NCI-H128 (cell line): Measurements from ENCODE around the gene NINJ1.

Experiments used
- DNase-seq: peaks from one replicate; lab custom pipeline; 2025; ENCODE audit not compliant: unreplicated experiment; lab: John Stamatoyannopoulos, UW

Gene NINJ1

DNA sequence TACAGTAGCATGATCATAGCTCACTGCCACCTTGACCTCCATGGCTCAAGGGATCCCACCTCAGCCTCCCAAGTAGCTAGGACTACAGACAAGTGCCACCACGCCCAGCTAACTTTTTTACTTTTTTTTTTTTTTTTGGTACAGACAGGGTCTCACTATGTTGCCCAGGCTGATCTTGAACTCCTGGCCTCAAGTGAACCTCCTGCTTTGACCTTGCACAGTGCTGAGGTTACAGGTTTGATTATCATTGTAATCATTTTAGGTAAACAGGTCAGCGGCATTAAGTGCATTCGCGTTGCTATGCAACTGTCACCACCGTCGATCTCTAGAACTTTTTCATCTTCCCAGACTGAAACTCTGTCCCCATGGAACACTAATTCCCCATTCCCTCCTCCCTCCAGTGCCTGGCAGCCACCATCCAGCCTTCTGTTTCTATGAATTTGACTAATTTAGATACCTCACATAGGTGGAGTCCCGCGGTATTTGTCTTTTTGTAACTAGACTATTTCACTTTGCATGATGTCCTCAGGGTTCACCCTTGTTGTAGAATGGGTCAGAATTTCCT, 43.9 kb downstream of the NINJ1 start:
- DNase-seq, result no peak

DNA sequence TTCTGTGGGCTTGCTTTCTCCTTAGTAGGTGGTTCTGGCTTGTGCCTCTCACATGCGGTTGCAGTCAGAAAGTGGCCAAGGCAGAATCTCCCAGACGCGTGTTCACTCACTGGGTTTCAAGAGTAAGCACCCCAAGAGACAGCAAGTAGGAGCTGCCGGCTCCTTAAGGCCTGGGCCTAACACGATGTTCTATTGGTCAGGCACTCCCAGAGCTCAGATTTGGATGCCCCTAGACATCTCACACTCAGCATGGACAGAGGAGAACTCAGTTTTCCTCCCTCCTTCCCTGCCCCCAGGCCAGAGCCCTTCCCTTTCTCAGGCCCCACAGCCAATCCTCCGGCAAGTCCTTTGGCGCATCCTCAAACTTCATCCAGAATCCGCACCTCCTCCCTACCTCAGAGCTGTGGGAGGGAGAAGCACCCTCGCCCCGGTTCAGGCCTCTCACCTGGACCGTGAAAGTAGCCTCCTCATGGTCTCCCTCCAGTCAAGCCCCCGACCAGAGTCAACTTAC, 44.5 kb downstream of the NINJ1 start:
- no peak for DNase-seq

DNA sequence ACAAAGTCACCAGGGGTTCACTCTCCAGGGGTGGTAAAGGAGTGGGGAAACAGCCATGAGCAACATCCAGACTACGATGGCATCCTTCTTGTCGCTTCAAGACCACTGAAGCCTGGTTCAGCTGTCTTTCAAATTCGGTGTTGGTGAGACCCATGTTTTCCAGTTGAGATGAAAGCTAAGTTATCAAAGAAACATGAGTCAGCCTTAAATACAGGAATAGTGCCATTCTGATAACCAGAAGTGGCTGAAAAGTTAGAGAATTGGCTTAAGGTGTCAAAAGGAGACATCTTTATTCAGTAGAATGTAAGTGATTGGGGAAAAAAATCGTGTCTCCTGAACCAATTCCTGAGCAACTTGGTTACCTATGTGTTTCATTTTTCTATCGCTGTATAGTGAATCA, 45.0 kb downstream of the NINJ1 start:
- no peak for DNase-seq

DNA sequence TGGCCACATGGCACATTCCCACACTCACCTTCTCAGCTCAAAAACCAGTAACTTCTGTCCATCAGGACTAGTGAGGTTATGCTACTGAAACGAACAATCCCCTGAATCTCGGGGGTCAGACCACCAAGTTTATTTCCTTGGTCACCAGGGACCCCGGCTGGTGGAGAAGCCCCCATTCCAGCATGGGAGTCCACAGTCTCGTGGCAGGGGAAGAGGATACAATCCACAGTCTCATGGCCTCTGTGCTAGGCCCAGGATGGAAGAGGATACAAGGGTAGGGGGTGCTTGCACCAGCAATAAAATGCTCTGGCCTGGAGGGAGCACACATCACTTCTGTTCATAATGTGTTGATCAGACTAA, 45.4 kb downstream of the NINJ1 start:
- no peak for DNase-seq

DNA sequence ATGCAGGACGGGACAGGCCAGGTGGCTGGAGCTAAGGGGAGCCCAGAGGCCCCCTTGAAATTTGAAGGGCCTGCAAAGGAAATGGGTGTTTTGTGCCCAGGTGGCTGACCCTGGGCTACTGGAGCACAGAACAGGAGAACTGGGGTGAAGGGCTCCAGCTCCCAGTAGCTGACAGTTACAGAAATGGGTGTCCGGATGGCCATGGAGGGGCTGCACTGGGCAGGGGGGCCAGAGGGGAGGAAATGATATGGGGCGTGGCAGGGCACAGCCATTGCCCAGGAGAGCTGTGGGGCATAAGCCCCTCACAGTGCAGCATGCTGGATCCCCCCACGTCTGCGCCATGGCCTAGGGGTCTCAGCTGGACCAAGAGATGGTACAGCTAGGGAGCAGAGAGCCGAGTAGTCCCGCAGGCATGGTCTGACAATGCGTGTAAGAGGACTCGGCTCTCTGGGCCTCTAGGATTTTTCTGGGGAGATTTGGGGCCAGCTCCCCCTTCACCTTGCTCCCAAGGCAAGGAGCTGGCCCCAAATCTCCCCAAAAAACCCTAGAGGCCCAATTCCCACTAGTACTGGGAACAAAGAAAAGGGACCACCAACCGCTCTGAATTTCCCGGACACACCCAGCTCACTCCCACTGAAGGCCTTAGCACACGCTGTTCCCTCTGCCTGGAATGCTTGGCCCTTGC, 45.9 kb downstream of the NINJ1 start:
- no peak for DNase-seq

DNA sequence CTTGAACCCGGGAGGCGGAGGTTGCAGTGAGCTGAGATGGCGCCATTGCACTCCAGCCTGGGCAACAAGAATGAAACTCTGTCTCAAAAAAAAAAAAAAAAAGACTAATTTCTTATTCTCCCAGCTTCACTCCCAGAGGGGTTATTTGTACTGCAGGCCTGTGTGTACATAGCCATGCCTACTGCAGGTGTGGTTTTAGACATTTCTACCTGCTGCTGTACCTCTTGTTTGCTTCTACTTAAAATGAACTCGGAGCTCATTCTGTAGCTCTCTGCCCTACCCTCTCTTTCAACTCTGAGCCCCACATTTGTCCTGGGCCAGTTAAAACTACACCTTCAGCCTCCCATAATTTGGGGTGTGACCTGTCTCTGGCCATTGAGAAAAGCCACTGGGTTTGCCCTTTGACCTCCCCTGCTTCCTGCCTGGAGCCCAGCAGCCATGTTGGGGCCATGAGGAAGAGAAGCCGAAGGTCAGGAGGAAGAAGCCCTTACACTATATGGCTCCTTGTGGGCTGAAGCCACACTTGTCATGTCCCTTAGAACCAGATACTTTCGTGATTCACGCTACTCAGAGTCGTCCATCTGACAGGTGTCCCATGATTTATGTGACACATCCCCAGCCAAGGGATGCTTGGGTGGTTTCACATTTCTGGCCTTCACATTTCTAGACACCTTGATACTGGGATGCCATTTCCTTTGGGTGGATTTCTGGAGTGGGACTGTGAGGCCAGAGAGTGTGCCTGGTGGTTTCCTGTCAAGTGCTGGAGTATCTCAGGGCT, 47.4 kb downstream of the NINJ1 start:
- DNase-seq, result no peak

DNA sequence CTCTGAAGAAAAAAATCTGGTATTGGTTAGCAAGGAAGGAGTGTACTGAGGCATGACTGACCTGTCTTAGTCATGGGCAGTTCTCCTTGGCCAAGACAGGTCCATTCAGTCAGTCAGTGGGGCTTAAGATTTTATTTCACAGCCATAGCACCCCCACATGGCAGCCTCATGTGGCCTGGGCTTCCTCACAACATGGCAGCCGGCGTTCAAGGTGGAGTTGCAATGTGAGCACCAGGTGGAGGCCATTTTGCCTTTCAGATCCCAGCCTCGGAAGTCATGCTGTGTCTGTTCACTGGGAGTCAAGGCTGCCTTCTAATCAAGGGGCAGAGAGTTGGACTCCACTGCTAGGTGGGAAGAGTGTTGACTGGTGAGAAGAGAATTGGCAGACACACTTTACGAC, 48.4 kb downstream of the NINJ1 start:
- DNase-seq, result no peak

DNA sequence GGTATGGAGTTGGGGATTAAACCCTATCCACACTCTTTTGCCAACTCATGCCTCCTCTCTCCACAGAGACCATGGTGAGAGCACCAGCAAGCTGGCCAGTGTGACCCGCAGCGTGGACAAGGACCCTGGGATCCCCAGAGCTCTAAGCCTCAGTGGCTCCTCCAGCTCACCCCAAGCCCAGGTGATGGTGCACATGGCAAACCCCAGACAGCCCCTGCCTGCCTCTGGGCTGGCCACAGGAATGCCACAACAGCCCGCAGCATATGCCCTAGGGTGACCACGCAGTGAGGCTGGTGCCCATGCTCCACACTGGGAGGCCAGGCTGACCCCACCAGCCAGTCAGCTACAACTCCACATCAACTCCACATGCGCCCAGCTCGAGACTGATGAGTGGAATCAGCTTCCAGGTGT, 49.6 kb downstream of the NINJ1 start:
- DNase-seq, result no peak

DNA sequence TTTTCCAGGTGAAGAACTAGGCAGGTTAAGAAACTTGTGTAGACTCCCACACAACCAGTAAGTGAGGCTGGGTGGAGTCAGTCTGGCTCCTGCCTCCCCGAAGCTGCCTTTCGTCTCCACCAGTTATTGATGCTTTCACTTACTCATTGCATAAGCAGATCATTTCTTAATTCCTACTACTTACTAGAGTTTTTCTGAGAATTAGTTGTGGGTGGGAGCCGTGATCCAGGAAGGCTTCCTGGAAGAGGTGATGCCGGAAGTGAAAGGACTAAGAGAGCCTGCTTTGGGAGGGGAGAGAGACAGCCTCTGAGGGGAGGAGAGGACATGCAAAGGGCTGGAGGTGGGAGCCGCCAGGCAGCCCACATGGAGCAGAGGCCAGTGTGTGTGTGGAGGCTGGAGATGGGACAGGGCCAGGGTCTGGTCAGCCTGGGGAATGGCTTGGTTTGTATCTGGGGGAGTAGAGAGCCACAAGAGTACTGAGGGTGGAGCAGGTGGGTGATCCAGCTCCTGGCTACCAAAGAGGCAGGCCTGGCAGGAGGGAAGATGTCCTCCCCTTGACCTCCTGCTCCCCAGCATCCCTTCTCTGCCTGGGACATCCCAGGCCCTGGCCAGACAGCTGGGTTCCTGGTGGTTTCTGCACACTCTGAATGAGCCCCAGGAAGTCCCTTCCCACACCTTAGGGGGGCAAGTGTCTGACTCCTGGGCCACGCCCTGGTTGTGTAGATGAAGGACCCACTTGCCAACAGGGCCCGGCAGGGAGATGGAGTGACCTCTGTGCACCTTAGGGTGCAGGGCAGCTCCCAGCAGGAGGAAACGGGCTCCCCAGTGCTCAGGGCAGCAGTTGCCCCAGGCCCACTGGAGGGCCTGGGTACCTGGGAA, 50.2 kb downstream of the NINJ1 start:
- no peak for DNase-seq

DNA sequence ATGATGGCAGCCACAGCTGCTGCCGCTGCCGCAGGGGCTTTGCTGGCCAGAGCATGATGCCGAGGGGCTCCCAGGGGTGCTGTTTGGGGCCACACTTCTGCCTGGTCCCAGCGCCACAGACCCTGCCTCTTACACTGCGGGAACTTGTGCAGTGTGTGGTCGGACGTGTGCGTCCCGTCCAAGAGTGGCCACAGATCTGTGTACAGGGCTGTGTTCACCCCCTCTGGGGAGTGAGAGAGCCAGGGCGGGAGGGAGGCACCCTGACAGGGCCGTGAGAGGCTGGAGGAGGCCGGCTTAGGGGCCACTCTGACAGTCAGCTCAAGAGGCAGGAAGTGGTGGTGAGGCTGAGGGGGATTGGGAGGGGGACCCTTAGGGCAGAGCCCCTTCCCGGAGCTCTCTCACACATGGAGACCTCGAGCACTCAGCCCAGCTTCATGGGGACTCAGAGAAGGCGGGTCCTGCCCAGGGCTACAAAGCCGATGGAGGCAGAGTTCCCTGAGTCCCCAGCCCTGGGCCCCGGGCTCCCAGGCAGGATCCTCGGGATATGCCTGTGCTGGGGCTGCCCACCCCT, 51.1 kb downstream of the NINJ1 start:
- DNase-seq, result no peak

DNA sequence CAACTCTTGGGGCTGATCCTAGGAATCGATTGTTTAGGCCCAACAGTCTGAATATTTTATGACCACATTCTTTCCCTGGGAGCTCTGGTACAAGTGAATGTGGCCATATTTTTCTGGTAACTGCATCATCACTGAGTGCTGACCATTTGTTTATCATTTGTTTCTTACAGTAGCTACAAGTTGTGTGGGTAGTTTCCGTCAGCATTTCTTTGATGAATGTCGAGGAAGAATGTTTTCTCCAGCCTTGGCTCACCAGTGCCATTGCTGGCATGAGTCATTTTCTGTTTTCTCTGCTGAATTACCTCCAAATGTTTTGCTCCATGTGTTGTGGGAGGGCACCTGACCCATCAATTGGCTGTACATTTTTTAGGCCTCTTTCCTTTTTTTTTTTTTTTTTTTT, 52.1 kb downstream of the NINJ1 start:
- DNase-seq, result no peak

DNA sequence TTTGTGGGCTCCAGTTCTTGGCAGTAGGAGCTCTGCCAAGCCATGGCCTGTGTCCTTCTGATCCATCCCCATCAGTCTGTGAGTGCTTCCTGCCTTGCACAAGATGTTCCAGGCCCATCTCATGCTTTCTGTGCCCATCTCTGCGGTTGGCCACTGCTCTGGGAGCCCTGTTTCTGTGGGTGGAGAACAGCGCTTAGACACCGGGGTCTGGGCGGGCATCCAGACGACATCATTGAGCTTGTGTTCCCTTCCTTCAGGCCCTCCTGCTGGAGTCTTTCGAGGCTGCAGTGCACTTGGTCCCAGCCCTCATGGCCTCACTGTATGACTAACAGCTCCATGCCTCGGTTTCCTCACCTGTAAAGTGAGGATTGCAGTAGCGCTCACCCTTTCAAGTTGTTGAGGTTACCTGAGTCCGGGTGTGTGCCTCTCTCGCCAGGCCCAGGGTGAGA, 52.9 kb downstream of the NINJ1 start:
- DNase-seq, result no peak

DNA sequence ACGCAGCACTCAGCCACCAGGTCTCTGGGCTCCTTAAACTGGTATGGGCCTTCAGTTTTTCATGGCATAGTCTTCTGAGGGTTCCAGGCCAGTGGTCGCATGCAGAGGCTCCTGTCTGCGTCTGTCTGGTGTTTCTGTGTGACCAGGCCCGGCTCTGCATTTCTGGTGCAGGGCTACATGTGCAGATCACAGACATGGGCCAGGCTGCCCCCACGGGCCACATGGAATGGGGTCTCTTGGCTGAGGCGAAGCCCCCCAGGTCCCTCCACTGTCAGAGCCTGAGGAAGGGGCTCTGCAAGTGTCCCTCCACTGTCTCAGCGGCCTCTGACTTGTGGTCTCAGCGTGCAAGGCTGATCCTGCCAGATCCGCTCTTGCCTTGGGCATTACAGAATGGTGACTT, 53.6 kb downstream of the NINJ1 start:
- no peak for DNase-seq

DNA sequence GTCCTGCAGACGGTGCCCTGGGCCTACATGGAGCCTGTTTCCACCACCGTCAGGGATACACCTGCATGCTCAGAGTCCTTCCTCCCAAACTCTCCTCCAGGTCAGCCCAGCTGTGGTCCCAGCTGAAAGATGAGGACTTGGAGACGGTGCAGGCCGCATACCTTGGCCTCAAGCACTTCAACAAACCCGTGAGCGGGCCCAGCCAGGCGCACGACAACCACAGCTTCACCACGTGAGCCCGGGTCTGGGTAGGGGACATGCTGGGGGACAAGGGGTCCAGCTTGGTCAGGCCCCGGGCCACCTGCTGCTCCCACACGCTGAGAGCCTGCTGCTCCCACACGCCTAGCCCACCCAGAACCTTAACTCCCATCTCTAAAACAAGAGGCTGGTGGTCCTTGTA, 54.7 kb downstream of the NINJ1 start:
- DNase-seq, result no peak

DNA sequence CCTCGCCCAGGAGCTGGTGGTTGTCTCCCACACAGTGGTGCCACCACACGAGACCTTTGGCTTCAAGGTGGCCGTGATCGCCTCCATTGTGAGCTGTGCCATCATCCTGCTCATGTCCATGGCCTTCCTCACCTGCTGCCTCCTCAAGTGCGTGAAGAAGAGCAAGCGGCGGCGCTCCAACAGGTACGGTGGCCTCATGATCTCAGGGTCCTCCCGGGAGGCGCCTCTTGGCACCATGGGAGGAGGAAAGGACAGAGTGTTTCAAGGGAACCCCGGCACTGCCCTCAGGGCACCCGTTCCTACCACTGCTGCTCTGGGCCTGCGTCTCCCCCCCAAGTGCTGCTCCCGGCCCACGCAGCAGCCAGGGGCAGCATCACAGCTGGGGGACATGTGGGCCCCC, 56.2 kb downstream of the NINJ1 start:
- DNase-seq, result no peak

DNA sequence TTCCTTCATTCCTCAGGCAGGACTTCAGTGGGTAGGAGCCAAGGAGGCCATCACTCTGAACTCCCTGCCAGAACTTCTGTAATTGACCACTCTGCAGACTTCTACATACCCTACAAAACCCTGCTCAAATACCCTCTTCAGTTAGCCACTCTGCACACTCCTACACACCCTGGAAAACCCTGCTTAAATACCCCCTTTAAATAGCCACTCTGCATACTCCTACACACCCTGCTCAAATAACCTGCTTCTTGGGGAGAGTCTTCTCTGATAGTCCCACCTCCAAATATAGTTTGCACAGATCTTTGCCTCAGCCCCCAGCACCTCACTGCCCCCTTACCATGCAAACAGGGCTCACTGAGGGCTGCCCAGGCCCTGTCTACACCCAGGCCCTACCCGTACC, 56.7 kb downstream of the NINJ1 start:
- no peak for DNase-seq

DNA sequence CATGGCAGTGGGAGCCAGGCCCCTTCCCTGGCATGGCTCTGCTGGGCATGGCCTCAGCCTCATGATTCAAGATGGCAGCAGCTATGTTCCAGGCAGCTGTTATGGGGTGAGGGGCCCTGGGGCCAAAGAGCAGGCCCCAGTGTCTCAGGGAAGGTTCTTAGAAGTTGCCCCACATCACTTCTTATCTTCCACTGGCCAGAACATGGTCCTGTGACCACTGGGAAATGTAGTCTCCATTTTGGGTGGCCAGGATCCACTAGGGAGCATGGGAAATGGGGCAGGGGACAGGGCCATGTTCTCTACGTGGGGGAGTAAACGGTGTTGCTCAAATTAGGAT, 57.3 kb downstream of the NINJ1 start:
- DNase-seq, result no peak

DNA sequence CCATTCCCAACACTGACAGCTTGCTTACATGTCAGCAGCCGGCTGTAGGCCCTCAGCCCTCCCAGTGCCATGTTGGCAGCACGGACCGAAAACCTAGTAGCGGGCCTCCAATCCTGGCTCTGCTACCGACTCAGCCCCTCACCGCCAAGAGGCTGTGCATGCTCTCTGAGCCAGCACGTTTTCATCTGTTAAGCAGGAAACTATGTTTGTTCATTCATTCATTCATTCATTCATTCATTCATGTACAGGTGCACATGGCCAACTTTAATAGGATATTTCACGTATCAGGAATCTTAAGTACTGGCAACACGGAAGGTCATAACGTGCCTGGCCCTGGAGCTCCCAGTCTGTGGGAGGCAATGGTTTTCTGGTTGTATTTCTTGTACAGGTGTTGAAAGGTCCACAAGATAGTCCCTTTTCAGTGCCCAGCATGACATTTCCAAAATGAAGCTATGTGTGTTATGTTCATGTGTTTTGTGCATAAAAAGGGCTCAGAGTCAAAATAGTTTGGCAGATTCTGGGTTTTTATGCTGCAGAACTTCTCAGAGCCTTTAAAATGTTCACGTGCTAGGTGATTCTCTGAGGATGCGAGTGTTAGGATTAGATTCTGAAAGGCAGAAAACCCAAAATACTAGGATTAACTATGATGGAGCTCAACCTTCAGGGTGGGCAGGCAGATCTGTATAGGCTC, 57.8 kb downstream of the NINJ1 start:
- no peak for DNase-seq

DNA sequence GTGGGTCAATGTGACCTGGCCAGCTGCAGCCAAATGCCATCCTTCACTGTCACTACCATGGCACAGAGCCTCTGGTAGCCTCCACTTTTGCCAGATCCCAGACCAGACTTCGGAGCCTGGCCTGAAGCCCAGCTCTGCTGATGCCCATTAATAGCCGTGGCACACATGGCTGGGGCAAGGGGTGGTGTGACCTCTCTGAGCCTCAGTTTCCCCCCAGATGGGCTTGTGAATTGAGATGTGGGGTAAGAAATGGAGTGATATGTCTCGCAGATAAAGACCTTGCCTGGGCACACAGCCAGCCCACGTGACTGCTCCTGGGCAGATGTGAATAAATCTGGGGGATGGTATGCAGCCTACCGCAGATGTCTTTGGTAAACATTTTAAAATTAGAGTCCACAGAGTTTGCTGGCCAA, 61.7 kb downstream of the NINJ1 start:
- no peak for DNase-seq
